Measurements from ENCODE around the gene MTOR. TPM values are rescaled to one million over a fixed set of nuclear protein-coding genes. Genes with fewer than 3 reads are reported as not detected.
A peak's percentile ranks its signal among the peaks of the same experiment; 100 is the strongest.
"Not testable (repeated sequence)": the region's sequence is repeated elsewhere in the genome, so short reads cannot be mapped to it uniquely, and the experiment has no call there.

Gene MTOR
- total RNA-seq, 1 donor from 2014 or later: 36.1 TPM

- intact Hi-C loops (cut with DNase I): no loop called here
- ATAC-seq (peak; percentile 79), DNase-seq (ENCODE audit: low spot score) (no peak)
Observed at GRCh38 chr1:11142618-11143391, 119.5 kb downstream of the MTOR start.

GRCh38 chr1:11138952-11139351, 123.4 kb downstream of the MTOR start:
- no peak for DNase-seq (ENCODE audit: low spot score)
- intact Hi-C loops (cut with DNase I): no loop called here
- no peak for ATAC-seq

GRCh38 chr1:11138029-11138428, 124.3 kb downstream of the MTOR start:
- ATAC-seq (no peak), DNase-seq (ENCODE audit: low spot score) (no peak)
- intact Hi-C loops (cut with DNase I): no loop called here

- ATAC-seq (no peak), DNase-seq (ENCODE audit: low spot score) (no peak)
- intact Hi-C loops (cut with DNase I): no loop called here
Observed at GRCh38 chr1:11134898-11135266, 127.5 kb downstream of the MTOR start.

- DNase-seq (ENCODE audit: low spot score) (no peak), ATAC-seq (peak; percentile 46)
- intact Hi-C loops (cut with DNase I): no loop called here
Observed at GRCh38 chr1:11134251-11134897, 128.0 kb downstream of the MTOR start.

GRCh38 chr1:11132563-11133293, 129.6 kb downstream of the MTOR start:
- peak; percentile 87 for ATAC-seq
- DNase-seq (ENCODE audit: low spot score): no peak
- intact Hi-C loops (cut with DNase I): no loop called here

GRCh38 chr1:11131816-11132215, 130.5 kb downstream of the MTOR start:
- no peak for DNase-seq (ENCODE audit: low spot score)
- intact Hi-C loops (cut with DNase I): no loop called here
- no peak for ATAC-seq

GRCh38 chr1:11130406-11130805, 131.9 kb downstream of the MTOR start:
- intact Hi-C loops (cut with DNase I): no loop called here
- DNase-seq (ENCODE audit: low spot score) (no peak), ATAC-seq (no peak)

- intact Hi-C loops (cut with DNase I): no loop called here
- DNase-seq (ENCODE audit: low spot score): no peak
- peak; percentile 37 for ATAC-seq
Observed at GRCh38 chr1:11129649-11130390, 132.5 kb downstream of the MTOR start.

- intact Hi-C loops (cut with DNase I): no loop called here
- ATAC-seq: peak; percentile 14
- DNase-seq (ENCODE audit: low spot score): no peak
Observed at GRCh38 chr1:11126569-11126968, 135.8 kb downstream of the MTOR start.

GRCh38 chr1:11125931-11126330, 136.4 kb downstream of the MTOR start:
- ATAC-seq (no peak), DNase-seq (ENCODE audit: low spot score) (no peak)
- intact Hi-C loops (cut with DNase I): no loop called here

- DNase-seq (ENCODE audit: low spot score): no peak
- ATAC-seq: no peak
- intact Hi-C loops (cut with DNase I): no loop called here
Observed at GRCh38 chr1:11124965-11125364, 137.4 kb downstream of the MTOR start.

- ATAC-seq (no peak), DNase-seq (ENCODE audit: low spot score) (no peak)
- intact Hi-C loops (cut with DNase I): no loop called here
Observed at GRCh38 chr1:11116318-11116717, 146.0 kb downstream of the MTOR start.

GRCh38 chr1:11114966-11115365, 147.4 kb downstream of the MTOR start:
- ATAC-seq (no peak), DNase-seq (ENCODE audit: low spot score) (no peak)
- intact Hi-C loops (cut with DNase I): no loop called here

GRCh38 chr1:11109047-11109760, 153.1 kb downstream of the MTOR start:
- ATAC-seq (peak; percentile 94), DNase-seq (ENCODE audit: low spot score) (no peak)
- intact Hi-C loops (cut with DNase I): no loop called here

GRCh38 chr1:11107599-11107998, 154.8 kb downstream of the MTOR start:
- no peak for ATAC-seq
- intact Hi-C loops (cut with DNase I): no loop called here
- no peak for DNase-seq (ENCODE audit: low spot score)

- intact Hi-C loops (cut with DNase I): no loop called here
- DNase-seq (ENCODE audit: low spot score) (no peak), ATAC-seq (no peak)
Observed at GRCh38 chr1:11105586-11105985, 156.8 kb downstream of the MTOR start.

GRCh38 chr1:11101347-11101746, 161.0 kb downstream of the MTOR start:
- no peak for DNase-seq (ENCODE audit: low spot score)
- intact Hi-C loops (cut with DNase I): no loop called here

GRCh38 chr1:11100806-11101205, 161.5 kb downstream of the MTOR start:
- DNase-seq (ENCODE audit: low spot score); intact Hi-C loops (cut with DNase I); ATAC-seq: not testable (repeated sequence)

More at GRCh38 chr1:11101347-11101746, 161.0 kb downstream of the MTOR start:
- ATAC-seq: no peak

All from sciatic nerve (tissue), 2 donors.